Uterus (tissue), 4 donors: ENCODE measurements around the gene BHLHE40. TPM values are rescaled to one million over a fixed set of nuclear protein-coding genes. Genes with fewer than 3 reads are reported as not detected.
A peak's percentile ranks its signal among the peaks of the same experiment; 100 is the strongest.

Experiments
- DNase-seq, 2 donors: peaks; one replicate each; pipeline ENCODE4 v3.0.0-alpha.2; 2019 to 2020
- H3K27ac ChIP-seq, 2 donors: fragments of 200-600 bp; sonication (generic); 1 replicate in 1 of 2; 2 replicates in 1 of 2; pipeline ENCODE4 v1.5.1; 2016 to 2018
- H3K27me3 ChIP-seq, 2 donors: fragments of 200-600 bp; sonication (generic); one replicate each; pipeline ENCODE4 v1.5.1; 2018 to 2019; ENCODE audit warnings: control low read depth in 1 of 2
- H3K36me3 ChIP-seq, 2 donors: fragments of 200-600 bp; sonication (generic); one replicate each; pipeline ENCODE4 v1.5.1; 2019; ENCODE audit warnings: control low read depth in 1 of 2
- H3K4me1 ChIP-seq, 2 donors: fragments of 200-600 bp; sonication (generic); one replicate each; pipeline ENCODE4 v1.5.1; 2018 to 2019; ENCODE audit warnings: control low read depth in 1 of 2
- H3K4me3 ChIP-seq, 2 donors: fragments of 200-600 bp; sonication (generic); 1 replicate in 1 of 2; 2 replicates in 1 of 2; pipeline ENCODE4 v1.5.1; 2018 to 2019; ENCODE audit warnings: mild to moderate bottlenecking in 1 of 2
- H3K9me3 ChIP-seq, 2 donors: fragments of 200-600 bp; sonication (generic); one replicate each; pipeline ENCODE4 v1.5.1; 2019; ENCODE audit warnings: control low read depth in 1 of 2
- POLR2A ChIP-seq, 2 donors: fragments of 450-650 bp; IDR thresholded peaks; one replicate each; pipeline ENCODE4 v1.6.1; 2016; ENCODE audit warnings: antibody characterized with exemption in 2 of 2, mild to moderate bottlenecking in 1 of 2, moderate library complexity in 1 of 2
- intact Hi-C: fragments of 100-400 bp; cut with DNase I; formaldehyde crosslinking; loops from one replicate; pipeline ENCODE4 v1.15.1; 2023; ENCODE audit warnings: low total_unique reads
- total RNA-seq, 4 donors: library from RNA; depleted of rRNA in 3 of 4; stranded (reverse); fragments of >200 nt in 3 of 4; gene quantifications; one replicate each; pipeline versions ENCODE4 v1.1.0 to v1.2.4, GENCODE V29; 2014 to 2023
- TF ChIP-seq, protein P1 (sequence below), 4 experiments: fragments of 200-600 bp in 2 of 4; fragments of 450-650 bp in 2 of 4; sonication (generic) in 2 of 4; IDR thresholded peaks; one replicate each; pipeline ENCODE4 v1.5.1; 2016 to 2019; ENCODE audit warnings: antibody characterized with exemption in 4 of 4, mild to moderate bottlenecking in 2 of 4, moderate library complexity in 1 of 4
- donor health status: DM: yes; HTN: yes; CAD: no.

The BHLHE40 gene
- total RNA-seq, 4 donors from 2014 or later, result 11.4 to 84.2 (median 28.1) TPM

DNA sequence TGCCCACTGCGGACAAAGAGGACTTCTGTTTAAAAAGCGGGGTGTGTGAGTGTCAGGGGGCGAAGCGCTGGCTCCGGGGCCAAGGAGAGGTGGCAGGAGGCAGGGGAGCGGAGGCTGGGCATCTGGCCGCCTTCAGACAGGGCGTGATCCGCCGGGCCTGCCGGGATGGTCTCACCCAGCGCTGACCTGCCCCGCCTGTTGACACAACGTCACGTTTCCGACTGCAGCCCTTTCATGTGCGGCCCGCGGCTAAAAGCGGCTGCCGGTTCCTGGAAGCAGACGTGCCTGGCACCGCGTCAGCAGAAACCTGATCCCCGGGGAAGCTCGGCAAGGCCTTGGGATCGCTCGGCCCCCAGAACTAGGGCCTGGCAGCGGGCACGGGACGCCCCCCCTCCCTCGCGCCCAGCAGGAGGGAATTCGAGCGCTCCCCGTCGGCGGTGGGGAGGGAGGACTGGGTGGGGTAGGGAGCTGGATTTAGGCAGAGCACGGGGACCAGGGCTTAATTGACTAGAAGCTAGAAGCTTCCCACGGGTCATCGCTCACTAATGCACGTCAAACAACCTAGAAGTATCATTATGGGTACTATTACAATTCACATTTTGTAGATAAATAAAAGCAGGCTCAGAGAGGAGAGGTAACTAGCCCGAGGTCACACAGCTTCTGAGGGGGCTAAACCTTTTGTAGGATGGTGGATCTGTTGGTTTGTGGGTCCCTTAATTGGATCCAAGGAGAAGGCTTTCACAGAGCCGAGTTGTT, 7.7 kb downstream of the BHLHE40 start:
- H3K9me3 ChIP-seq, result no peaks in the 10 kb centered on the region
- intact Hi-C loops, result no loop called here
- TF ChIP-seq, protein P1, sequence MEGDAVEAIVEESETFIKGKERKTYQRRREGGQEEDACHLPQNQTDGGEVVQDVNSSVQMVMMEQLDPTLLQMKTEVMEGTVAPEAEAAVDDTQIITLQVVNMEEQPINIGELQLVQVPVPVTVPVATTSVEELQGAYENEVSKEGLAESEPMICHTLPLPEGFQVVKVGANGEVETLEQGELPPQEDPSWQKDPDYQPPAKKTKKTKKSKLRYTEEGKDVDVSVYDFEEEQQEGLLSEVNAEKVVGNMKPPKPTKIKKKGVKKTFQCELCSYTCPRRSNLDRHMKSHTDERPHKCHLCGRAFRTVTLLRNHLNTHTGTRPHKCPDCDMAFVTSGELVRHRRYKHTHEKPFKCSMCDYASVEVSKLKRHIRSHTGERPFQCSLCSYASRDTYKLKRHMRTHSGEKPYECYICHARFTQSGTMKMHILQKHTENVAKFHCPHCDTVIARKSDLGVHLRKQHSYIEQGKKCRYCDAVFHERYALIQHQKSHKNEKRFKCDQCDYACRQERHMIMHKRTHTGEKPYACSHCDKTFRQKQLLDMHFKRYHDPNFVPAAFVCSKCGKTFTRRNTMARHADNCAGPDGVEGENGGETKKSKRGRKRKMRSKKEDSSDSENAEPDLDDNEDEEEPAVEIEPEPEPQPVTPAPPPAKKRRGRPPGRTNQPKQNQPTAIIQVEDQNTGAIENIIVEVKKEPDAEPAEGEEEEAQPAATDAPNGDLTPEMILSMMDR (IDR thresholded peaks at IDR 0.05), result peak in 2 of 4 experiments; percentile 4 to 17
- TF ChIP-seq POLR2A (IDR thresholded peaks at IDR 0.05), result peak; percentile 30 to 63
- no peaks in the 10 kb centered on the region for H3K27me3 ChIP-seq
- H3K4me1 ChIP-seq, result peaks cover 0 to 22% of the 10 kb centered on the region in 2 donors
- H3K36me3 ChIP-seq, result no peaks in the 10 kb centered on the region
- peak overlapping the region; percentile 40 to 48 for H3K4me3 ChIP-seq
- peak overlapping the region; percentile 96 to 99 for H3K27ac ChIP-seq
- peak; percentile 97 for DNase-seq

- H3K27ac ChIP-seq, result peak overlapping the region; percentile 96 to 99
- H3K36me3 ChIP-seq, result no peaks in the 10 kb centered on the region
- no peaks in the 10 kb centered on the region for H3K27me3 ChIP-seq
- no peaks in the 10 kb centered on the region for H3K9me3 ChIP-seq
- no peak for DNase-seq
- intact Hi-C loops, result no loop called here
- no peak for TF ChIP-seq POLR2A (IDR thresholded peaks at IDR 0.05)
- TF ChIP-seq, protein P1 (IDR thresholded peaks at IDR 0.05), result no peak
- peak overlapping the region in 1 of 2 donors; percentile 40 for H3K4me3 ChIP-seq
- peaks cover 0 to 22% of the 10 kb centered on the region in 2 donors for H3K4me1 ChIP-seq
Measured at GRCh38 chr3:4987538-4988296, 8.5 kb downstream of the BHLHE40 start.

- H3K27me3 ChIP-seq, result no peaks in the 10 kb centered on the region
- H3K9me3 ChIP-seq, result no peaks in the 10 kb centered on the region
- no peaks in the 10 kb centered on the region for H3K36me3 ChIP-seq
- no peak for DNase-seq
- intact Hi-C loops, result no loop called here
- H3K27ac ChIP-seq, result peak overlapping the region; percentile 65 to 96
- no peak overlapping the region for H3K4me3 ChIP-seq
- TF ChIP-seq, protein P1 (IDR thresholded peaks at IDR 0.05), result no peak
- no peak for TF ChIP-seq POLR2A (IDR thresholded peaks at IDR 0.05)
- peaks cover 0 to 11% of the 10 kb centered on the region in 2 donors for H3K4me1 ChIP-seq
Measured at GRCh38 chr3:4988983-4989834, 10.0 kb downstream of the BHLHE40 start.

DNA sequence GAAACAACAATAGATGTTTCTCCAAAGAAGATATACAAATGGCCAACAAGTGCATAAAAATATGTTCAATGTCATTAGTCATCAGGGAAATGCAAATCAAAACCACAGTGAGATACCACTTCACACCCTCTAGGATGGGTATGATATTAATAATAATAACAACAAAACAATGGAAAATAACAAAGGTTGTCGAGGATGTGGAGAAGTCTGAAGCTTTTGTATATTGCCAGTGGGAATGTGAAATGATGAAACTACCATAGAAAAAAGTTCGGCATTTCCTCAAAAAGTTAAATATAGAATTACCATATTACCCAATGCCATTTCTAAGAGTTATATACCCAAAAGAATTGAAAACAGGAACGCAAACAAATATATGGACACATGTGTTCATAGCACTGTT, 10.8 kb downstream of the BHLHE40 start:
- DNase-seq, result no peak
- no peaks in the 10 kb centered on the region for H3K36me3 ChIP-seq
- H3K4me3 ChIP-seq, result no peak overlapping the region
- H3K27me3 ChIP-seq, result no peaks in the 10 kb centered on the region
- TF ChIP-seq, protein P1 (IDR thresholded peaks at IDR 0.05), result no peak
- no peak for TF ChIP-seq POLR2A (IDR thresholded peaks at IDR 0.05)
- peaks cover 0 to 11% of the 10 kb centered on the region in 2 donors for H3K4me1 ChIP-seq
- H3K9me3 ChIP-seq, result no peaks in the 10 kb centered on the region
- intact Hi-C loops, result no loop called here
- no peak overlapping the region for H3K27ac ChIP-seq
